ENCODE data around the gene STK39.

The STK39 gene

DNA sequence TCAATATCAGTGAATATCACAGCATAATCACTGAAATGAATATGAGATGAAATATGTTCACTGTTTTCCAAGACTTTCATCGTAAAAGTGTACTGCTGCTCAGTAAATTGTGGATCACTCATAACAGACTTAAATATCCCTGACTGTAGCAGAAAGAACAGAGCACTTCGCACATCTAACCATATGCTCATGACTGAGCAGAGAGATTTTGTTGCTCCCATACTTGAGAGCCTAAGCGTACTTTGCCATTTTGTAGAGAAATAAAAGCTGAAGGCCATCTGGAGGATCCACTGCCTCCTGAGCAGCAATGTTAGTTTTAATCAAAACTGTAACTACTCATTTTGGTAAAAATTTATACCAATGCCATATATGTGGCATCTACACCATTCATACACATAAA lies 243.5 kb downstream of the STK39 start:
- H3K4me3 ChIP-seq (ENCODE audit: low read depth, low read length) = no peak overlapping the region
- ChIA-PET POLR2A (no interaction called here), CTCF (interaction anchor here (1.1 kb wide), 1 partner anchor 115 kb away, joined by 3 read pairs; no protein-coding TSS in a partner anchor)
- no peak for DNase-seq (ENCODE audit: low read depth, low spot score)
- TF ChIP-seq, protein P1, sequence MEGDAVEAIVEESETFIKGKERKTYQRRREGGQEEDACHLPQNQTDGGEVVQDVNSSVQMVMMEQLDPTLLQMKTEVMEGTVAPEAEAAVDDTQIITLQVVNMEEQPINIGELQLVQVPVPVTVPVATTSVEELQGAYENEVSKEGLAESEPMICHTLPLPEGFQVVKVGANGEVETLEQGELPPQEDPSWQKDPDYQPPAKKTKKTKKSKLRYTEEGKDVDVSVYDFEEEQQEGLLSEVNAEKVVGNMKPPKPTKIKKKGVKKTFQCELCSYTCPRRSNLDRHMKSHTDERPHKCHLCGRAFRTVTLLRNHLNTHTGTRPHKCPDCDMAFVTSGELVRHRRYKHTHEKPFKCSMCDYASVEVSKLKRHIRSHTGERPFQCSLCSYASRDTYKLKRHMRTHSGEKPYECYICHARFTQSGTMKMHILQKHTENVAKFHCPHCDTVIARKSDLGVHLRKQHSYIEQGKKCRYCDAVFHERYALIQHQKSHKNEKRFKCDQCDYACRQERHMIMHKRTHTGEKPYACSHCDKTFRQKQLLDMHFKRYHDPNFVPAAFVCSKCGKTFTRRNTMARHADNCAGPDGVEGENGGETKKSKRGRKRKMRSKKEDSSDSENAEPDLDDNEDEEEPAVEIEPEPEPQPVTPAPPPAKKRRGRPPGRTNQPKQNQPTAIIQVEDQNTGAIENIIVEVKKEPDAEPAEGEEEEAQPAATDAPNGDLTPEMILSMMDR (IDR thresholded peaks at IDR 0.05; ENCODE audit: insufficient read depth, low read length, missing control alignments) = no peak

DNA sequence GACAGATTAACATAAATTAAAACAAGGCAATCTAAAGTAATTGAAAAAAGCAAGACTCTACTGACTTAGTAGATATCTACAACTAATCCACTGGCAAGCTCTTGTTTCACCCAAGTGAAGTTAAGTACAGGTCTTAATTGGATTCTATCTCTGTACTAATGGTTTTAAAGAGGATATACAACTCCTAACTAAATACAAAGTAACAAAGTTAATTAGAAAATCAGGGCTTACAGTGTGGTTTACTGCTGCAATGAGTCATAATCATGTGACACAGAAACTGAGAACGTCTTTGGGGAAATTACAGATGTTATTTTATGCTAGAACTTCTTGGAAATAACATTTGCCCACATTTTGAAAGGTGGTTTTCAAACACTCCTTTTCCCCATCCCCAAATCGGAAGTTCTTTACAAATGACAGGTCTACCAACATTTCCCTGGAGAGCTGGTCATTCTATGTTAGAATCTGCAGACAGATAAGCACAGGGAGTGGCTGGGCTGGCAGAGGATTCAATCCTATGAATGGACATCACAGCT lies 245.3 kb downstream of the STK39 start:
- no peak overlapping the region for H3K4me3 ChIP-seq (ENCODE audit: low read depth, low read length)
- TF ChIP-seq, protein P1 (IDR thresholded peaks at IDR 0.05; ENCODE audit: insufficient read depth, low read length, missing control alignments) = no peak
- ChIA-PET CTCF (no interaction called here), POLR2A (no interaction called here)
- no peak for DNase-seq (ENCODE audit: low read depth, low spot score)

DNA sequence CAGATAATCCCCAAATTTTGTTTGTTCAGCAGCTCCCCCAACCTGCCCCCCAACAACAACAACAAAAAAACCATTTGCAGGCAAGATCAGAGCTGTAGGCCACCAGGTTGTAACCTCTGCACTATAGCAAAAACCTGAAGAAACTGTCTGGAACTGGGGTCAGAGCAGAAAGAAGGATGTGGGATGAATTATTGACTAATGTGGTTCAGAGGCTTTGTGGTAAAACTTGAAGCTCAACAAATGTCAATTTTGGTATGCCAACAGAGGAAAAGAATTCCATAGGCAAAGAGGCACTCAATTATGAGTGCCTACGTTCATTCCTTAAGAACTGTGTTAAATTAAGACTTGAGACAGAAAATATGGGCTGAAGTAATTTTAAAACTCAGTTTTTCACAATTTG lies 255.1 kb downstream of the STK39 start:
- H3K4me3 ChIP-seq (ENCODE audit: low read depth, low read length) = no peak overlapping the region
- ChIA-PET POLR2A (no interaction called here), CTCF (interaction anchor here (1.1 to 1.9 kb wide), 2 partner anchors 124 to 126 kb away, joined by 3 to 8 read pairs; no protein-coding TSS in a partner anchor)
- TF ChIP-seq, protein P1 (IDR thresholded peaks at IDR 0.05; ENCODE audit: insufficient read depth, low read length, missing control alignments) = no peak
- no peak for DNase-seq (ENCODE audit: low read depth, low spot score)

DNA sequence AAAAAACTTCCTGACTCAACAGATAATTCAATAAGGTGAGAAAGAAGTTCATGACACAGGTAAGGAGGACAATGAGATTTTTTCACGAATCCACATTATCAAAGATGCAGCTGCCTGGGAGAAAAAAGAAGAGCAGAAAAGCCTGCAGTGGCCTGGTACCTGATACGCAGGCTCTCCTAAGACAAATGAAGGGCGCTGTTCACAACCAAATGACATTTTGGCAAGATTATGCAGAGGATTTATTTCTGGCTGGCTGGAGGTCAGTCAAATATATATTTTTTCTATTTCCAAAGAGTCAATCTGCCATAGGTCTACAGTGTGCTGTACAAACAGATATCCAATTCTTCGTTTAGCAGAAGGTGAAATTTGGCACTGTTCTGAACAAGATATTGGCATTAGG lies 257.3 kb downstream of the STK39 start:
- DNase-seq (ENCODE audit: low read depth, low spot score) = no peak
- ChIA-PET POLR2A (no interaction called here), CTCF (interaction anchor here (1.6 kb wide), 1 partner anchor 129 kb away, joined by 5 read pairs; no protein-coding TSS in a partner anchor)
- H3K4me3 ChIP-seq (ENCODE audit: low read depth, low read length) = no peak overlapping the region
- TF ChIP-seq, protein P1 (IDR thresholded peaks at IDR 0.05; ENCODE audit: insufficient read depth, low read length, missing control alignments) = no peak

DNA sequence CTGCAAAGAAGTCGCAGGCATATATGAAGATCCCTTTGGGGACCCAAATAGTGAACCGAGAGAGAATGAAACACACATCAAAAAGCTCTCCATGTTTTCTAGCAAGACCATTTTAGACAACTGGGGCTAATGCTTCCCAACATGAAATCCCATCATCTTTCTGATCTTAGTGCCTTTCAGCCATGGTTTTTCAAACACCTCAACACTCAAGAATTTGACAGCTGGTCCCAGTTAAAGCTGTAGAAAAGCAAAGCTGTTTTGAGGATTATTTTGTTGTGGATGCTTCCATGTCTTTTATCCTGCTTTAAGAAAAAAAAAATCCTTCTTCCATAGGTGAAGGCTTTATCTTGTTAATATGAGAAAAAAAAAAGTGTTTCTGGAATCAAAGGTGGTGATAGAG lies 259.1 kb downstream of the STK39 start:
- TF ChIP-seq, protein P1 (IDR thresholded peaks at IDR 0.05; ENCODE audit: insufficient read depth, low read length, missing control alignments) = no peak
- POLR2A ChIA-PET = interaction anchor here (0.6 kb wide), 1 partner anchor 1834 kb away, joined by 3 read pairs; no protein-coding TSS in a partner anchor
- CTCF ChIA-PET = interaction anchor here (0.6 to 1.3 kb wide), 4 partner anchors 11 to 131 kb away, joined by 3 to 4 read pairs (median 3); no protein-coding TSS in a partner anchor
- no peak overlapping the region for H3K4me3 ChIP-seq (ENCODE audit: low read depth, low read length)
- DNase-seq (ENCODE audit: low read depth, low spot score) = no peak

DNA sequence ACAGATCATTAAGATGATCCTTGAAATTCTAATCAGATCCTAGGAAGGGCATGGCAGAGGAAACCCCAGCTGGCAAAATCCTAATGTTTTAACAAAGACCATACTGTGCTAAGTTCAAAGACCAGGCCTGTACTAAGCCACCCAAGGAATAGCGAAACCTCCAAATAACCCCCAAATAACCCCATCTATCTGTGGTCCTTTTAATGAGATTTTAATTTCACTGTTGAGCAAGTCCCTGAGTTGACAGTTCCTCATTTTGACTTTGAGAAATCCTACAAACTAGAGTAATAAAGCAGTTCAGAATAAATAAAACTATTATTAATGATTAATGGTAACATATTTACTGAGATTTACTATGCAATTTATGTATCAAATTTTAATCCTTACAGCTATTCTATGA lies 259.8 kb downstream of the STK39 start:
- H3K4me3 ChIP-seq (ENCODE audit: low read depth, low read length) = no peak overlapping the region
- ChIA-PET CTCF (interaction anchor here (1.1 kb wide), 1 partner anchor 131 kb away, joined by 3 read pairs; no protein-coding TSS in a partner anchor), POLR2A (interaction anchor here (0.6 kb wide), 1 partner anchor 1834 kb away, joined by 3 read pairs; no protein-coding TSS in a partner anchor)
- no peak for DNase-seq (ENCODE audit: low read depth, low spot score)
- TF ChIP-seq, protein P1 (IDR thresholded peaks at IDR 0.05; ENCODE audit: insufficient read depth, low read length, missing control alignments) = no peak
